ENCODE results near the gene CNOT4. TPM values are rescaled to one million over a fixed set of nuclear protein-coding genes. Genes with fewer than 3 reads are reported as not detected.
"Not testable (repeated sequence)": the region's sequence is repeated elsewhere in the genome, so short reads cannot be mapped to it uniquely, and the experiment has no call there.

CNOT4 gene
- total RNA-seq, 4 donors from 2014 or later = 17.8 to 35.0 (median 26.2) TPM

- 0 to 1% methylated on average over 14 to 16 of the region's 17 CpGs for WGBS, 2 donors (ENCODE audit: low coverage in 1 of 2)
- Histone ChIP-seq H3K36me3 (no peaks in the 10 kb centered on the region), H3K27me3 (no peaks in the 10 kb centered on the region), H3K4me3 (peak overlapping the region; percentile 65 to 78), H3K4me1 (peaks cover 2 to 46% (median 27%) of the 10 kb centered on the region in 3 donors), H3K27ac (peak overlapping the region; percentile 86 to 93 (median 90)), H3K9me3 (no peaks in the 10 kb centered on the region)
- TF ChIP-seq CTCF (IDR thresholded peaks at IDR 0.05) (no peak), POLR2AphosphoS5 (IDR thresholded peaks at IDR 0.05) (no peak), POLR2A (IDR thresholded peaks at IDR 0.05) (no peak), EP300 (IDR thresholded peaks at IDR 0.05) (no peak)
- ATAC-seq = no peak
These were observed 866 bp downstream of the CNOT4 start for GRCh38 chr7:135508883-135509588.

GRCh38 chr7:135501402-135501801 lies 8.5 kb downstream of the CNOT4 start:
- no peak overlapping the region for H3K4me3 ChIP-seq
- no peak for ATAC-seq
- H3K4me1 ChIP-seq = peaks cover under 1 to 88% (median 6%) of the 10 kb centered on the region in 3 donors
- H3K36me3 ChIP-seq = no peaks in the 10 kb centered on the region
- no peak for TF ChIP-seq POLR2A (IDR thresholded peaks at IDR 0.05)
- no peak for TF ChIP-seq POLR2AphosphoS5 (IDR thresholded peaks at IDR 0.05)
- TF ChIP-seq CTCF (IDR thresholded peaks at IDR 0.05) = no peak
- TF ChIP-seq EP300 (IDR thresholded peaks at IDR 0.05) = no peak
- H3K27me3 ChIP-seq = no peaks in the 10 kb centered on the region
- WGBS, 2 donors (ENCODE audit: low coverage in 1 of 2) = 66 to 79% methylated on average over 2 of the region's 2 CpGs
- H3K9me3 ChIP-seq = no peaks in the 10 kb centered on the region
- H3K27ac ChIP-seq = no peak overlapping the region

- H3K27ac ChIP-seq = no peak overlapping the region
- peak; percentile 57 for ATAC-seq
- H3K36me3 ChIP-seq = no peaks in the 10 kb centered on the region
- no peak overlapping the region for H3K4me3 ChIP-seq
- H3K4me1 ChIP-seq = peaks cover 0 to 74% (median 6%) of the 10 kb centered on the region in 3 donors
- TF ChIP-seq EP300 (IDR thresholded peaks at IDR 0.05) (no peak), POLR2AphosphoS5 (IDR thresholded peaks at IDR 0.05) (peak; percentile 26), CTCF (IDR thresholded peaks at IDR 0.05) (no peak), POLR2A (IDR thresholded peaks at IDR 0.05) (no peak)
- H3K9me3 ChIP-seq = no peaks in the 10 kb centered on the region
- no peaks in the 10 kb centered on the region for H3K27me3 ChIP-seq
- WGBS, 2 donors (ENCODE audit: low coverage in 1 of 2) = 74 to 82% methylated on average over 3 of the region's 3 CpGs
These were observed 10.1 kb downstream of the CNOT4 start for GRCh38 chr7:135499818-135500217.

- H3K4me3 ChIP-seq, H3K27me3 ChIP-seq, H3K27ac ChIP-seq, H3K36me3 ChIP-seq, ATAC-seq, H3K9me3 ChIP-seq: not testable (repeated sequence)
- 93 to 100% methylated on average over 4 of the region's 6 CpGs for WGBS, 2 donors (ENCODE audit: low coverage in 1 of 2)
- H3K4me1 ChIP-seq = peaks cover 0 to 60% (median 6%) of the 10 kb centered on the region in 3 donors
These were observed 12.7 kb downstream of the CNOT4 start for GRCh38 chr7:135497161-135497560.

- no peak overlapping the region for H3K27ac ChIP-seq
- TF ChIP-seq CTCF (IDR thresholded peaks at IDR 0.05) = no peak
- TF ChIP-seq POLR2A (IDR thresholded peaks at IDR 0.05) = no peak
- H3K4me1 ChIP-seq = peaks cover 0 to 45% (median 0%) of the 10 kb centered on the region in 3 donors
- no peaks in the 10 kb centered on the region for H3K36me3 ChIP-seq
- no peak overlapping the region for H3K4me3 ChIP-seq
- 78 to 100% methylated on average over 1 of the region's 1 CpG for WGBS, 2 donors (ENCODE audit: low coverage in 1 of 2)
- no peak for ATAC-seq
- H3K9me3 ChIP-seq = no peaks in the 10 kb centered on the region
- no peaks in the 10 kb centered on the region for H3K27me3 ChIP-seq
These were observed 16.5 kb downstream of the CNOT4 start for GRCh38 chr7:135493362-135493761.
